Epidermal melanocyte (primary cell): Measurements from ENCODE around the gene AADACL2.
"Not testable (repeated sequence)": the region's sequence is repeated elsewhere in the genome, so short reads cannot be mapped to it uniquely, and the experiment has no call there.

Source experiments
- DNase-seq: peaks from one replicate; pipeline ENCODE4 v3.0.0; 2011; ENCODE audit warnings: low spot score; ENCODE audit not compliant: insufficient read length

The AADACL2 gene

GRCh38 chr3:151733613-151734012 is at the start of gene AADACL2:
AADACL2 (plus strand) TSS chr3:151733927; CDS start chr3:151734036, 109 bp downstream.
- DNase-seq = no peak

GRCh38 chr3:151684094-151684493 is 49.6 kb upstream of the AADACL2 start:
- DNase-seq = no peak

GRCh38 chr3:151686257-151686656 is 47.5 kb upstream of the AADACL2 start:
- no peak for DNase-seq

GRCh38 chr3:151687076-151687475 is 46.7 kb upstream of the AADACL2 start:
- no peak for DNase-seq

GRCh38 chr3:151688571-151688970 is 45.2 kb upstream of the AADACL2 start:
- no peak for DNase-seq

GRCh38 chr3:151690645-151691044 is 43.1 kb upstream of the AADACL2 start:
- no peak for DNase-seq

GRCh38 chr3:151697496-151697895 is 36.2 kb upstream of the AADACL2 start:
- no peak for DNase-seq

- DNase-seq = no peak
Measured at GRCh38 chr3:151707216-151707615, 26.5 kb upstream of the AADACL2 start.

GRCh38 chr3:151708868-151709267 is 24.9 kb upstream of the AADACL2 start:
- DNase-seq = no peak

- no peak for DNase-seq
Measured at GRCh38 chr3:151709847-151710246, 23.9 kb upstream of the AADACL2 start.

GRCh38 chr3:151721294-151721693 is 12.4 kb upstream of the AADACL2 start:
- no peak for DNase-seq

GRCh38 chr3:151722856-151723255 is 10.9 kb upstream of the AADACL2 start:
- no peak for DNase-seq

GRCh38 chr3:151724576-151725562 is 8.9 kb upstream of the AADACL2 start:
- no peak for DNase-seq

- no peak for DNase-seq
Measured at GRCh38 chr3:151726016-151726415, 7.7 kb upstream of the AADACL2 start.

GRCh38 chr3:151732861-151733260 is 866 bp upstream of the AADACL2 start:
- no peak for DNase-seq

- DNase-seq = no peak
Measured at GRCh38 chr3:151740581-151740980, 6.9 kb downstream of the AADACL2 start.

- no peak for DNase-seq
Measured at GRCh38 chr3:151743855-151744254, 10.1 kb downstream of the AADACL2 start.

- DNase-seq = no peak
Measured at GRCh38 chr3:151750181-151750580, 16.5 kb downstream of the AADACL2 start.

- no peak for DNase-seq
Measured at GRCh38 chr3:151750678-151751077, 17.0 kb downstream of the AADACL2 start.

GRCh38 chr3:151751161-151751560 is 17.4 kb downstream of the AADACL2 start:
- no peak for DNase-seq

- no peak for DNase-seq
Measured at GRCh38 chr3:151753846-151754245, 20.1 kb downstream of the AADACL2 start.

GRCh38 chr3:151761581-151761980 is 27.9 kb downstream of the AADACL2 start:
- DNase-seq = no peak

GRCh38 chr3:151764699-151765098 is 31.0 kb downstream of the AADACL2 start:
- DNase-seq = not testable (repeated sequence)
